ENCODE results near the gene AP3B1.

DNA sequence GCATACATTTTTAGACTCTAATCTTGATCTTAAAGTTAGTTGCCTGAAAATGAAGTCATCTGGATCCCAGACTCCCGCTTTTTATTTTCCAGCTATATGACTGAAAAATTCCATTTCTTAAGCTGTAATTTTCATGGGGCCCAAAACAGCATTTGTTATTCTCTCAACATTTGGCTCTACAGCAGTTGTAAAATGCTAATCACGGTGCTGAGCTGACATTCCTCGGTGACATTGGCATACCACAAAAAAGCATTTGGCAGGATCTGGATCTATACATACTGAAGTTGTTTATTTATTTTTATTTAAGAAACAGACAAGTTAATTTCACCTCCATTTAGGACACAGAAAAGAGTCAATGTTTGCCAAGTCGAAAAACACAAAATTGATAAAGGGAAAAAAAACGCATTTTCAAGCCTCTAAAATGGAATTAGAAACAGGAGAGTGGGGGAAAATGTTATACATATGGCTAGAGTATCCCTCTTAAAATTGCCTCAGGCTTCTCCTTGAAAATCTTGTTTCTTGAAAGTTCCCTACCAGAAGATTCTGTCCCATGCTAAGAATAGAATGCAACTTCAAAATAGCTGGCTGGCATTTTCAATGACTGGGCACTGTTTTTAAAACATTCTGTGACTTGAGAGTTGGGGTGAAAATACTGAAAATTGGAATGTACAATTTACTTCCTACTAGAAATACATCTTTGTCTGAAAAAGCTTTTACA lies 310.9 kb downstream of the AP3B1 start:
- TF ChIP-seq, protein P1, sequence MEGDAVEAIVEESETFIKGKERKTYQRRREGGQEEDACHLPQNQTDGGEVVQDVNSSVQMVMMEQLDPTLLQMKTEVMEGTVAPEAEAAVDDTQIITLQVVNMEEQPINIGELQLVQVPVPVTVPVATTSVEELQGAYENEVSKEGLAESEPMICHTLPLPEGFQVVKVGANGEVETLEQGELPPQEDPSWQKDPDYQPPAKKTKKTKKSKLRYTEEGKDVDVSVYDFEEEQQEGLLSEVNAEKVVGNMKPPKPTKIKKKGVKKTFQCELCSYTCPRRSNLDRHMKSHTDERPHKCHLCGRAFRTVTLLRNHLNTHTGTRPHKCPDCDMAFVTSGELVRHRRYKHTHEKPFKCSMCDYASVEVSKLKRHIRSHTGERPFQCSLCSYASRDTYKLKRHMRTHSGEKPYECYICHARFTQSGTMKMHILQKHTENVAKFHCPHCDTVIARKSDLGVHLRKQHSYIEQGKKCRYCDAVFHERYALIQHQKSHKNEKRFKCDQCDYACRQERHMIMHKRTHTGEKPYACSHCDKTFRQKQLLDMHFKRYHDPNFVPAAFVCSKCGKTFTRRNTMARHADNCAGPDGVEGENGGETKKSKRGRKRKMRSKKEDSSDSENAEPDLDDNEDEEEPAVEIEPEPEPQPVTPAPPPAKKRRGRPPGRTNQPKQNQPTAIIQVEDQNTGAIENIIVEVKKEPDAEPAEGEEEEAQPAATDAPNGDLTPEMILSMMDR (IDR thresholded peaks at IDR 0.05): no peak
- TF ChIP-seq POLR2AphosphoS5 (IDR thresholded peaks at IDR 0.05) (no peak), EP300 (IDR thresholded peaks at IDR 0.05) (no peak), POLR2A (IDR thresholded peaks at IDR 0.05) (no peak)
